AG09309 (cell line): Measurements from ENCODE around the gene GOLGA5.

Experiments used
- DNase-seq: peaks from one replicate; pipeline ENCODE4 v3.0.0-alpha.2; 2010; ENCODE audit warnings: low read depth
- H3K4me3 ChIP-seq: 2 replicates; pipeline ENCODE4 v1.5.1; 2011; ENCODE audit warnings: mild to moderate bottlenecking, low read depth, low read length, moderate library complexity; ENCODE audit not compliant: control insufficient read depth
- CTCF ChIP-seq: IDR thresholded peaks from 2 replicates; pipeline ENCODE4 v1.5.1; 2011; ENCODE audit warnings: mild to moderate bottlenecking, low read depth, low read length, inconsistent platforms; ENCODE audit not compliant: insufficient read depth, control insufficient read depth; ENCODE audit errors: missing control alignments

GOLGA5 gene

GRCh38 chr14:92865674-92866073, 71.6 kb downstream of the GOLGA5 start:
- no peak for TF ChIP-seq CTCF
- DNase-seq: no peak
- H3K4me3 ChIP-seq: no peak overlapping the region

GRCh38 chr14:92866181-92866752, 72.2 kb downstream of the GOLGA5 start:
- TF ChIP-seq CTCF: no peak

GRCh38 chr14:92866901-92867865, 73.1 kb downstream of the GOLGA5 start:
- no peak for DNase-seq
- TF ChIP-seq CTCF: no peak
- no peak overlapping the region for H3K4me3 ChIP-seq

More at GRCh38 chr14:92866181-92866752, 72.2 kb downstream of the GOLGA5 start:
- DNase-seq: no peak
- no peak overlapping the region for H3K4me3 ChIP-seq

- H3K4me3 ChIP-seq: no peak overlapping the region
- no peak for DNase-seq
- no peak for TF ChIP-seq CTCF
Measured at GRCh38 chr14:92874962-92875661, 81.0 kb downstream of the GOLGA5 start.

GRCh38 chr14:92877757-92878431, 83.8 kb downstream of the GOLGA5 start:
- TF ChIP-seq CTCF: no peak
- H3K4me3 ChIP-seq: no peak overlapping the region
- DNase-seq: no peak

- no peak overlapping the region for H3K4me3 ChIP-seq
- DNase-seq: no peak
- no peak for TF ChIP-seq CTCF
Measured at GRCh38 chr14:92880351-92880750, 86.2 kb downstream of the GOLGA5 start.
